ENCODE measurements around the gene CUL2.

CUL2 gene

GRCh38 chr10:35011771-35012191 lies 78.4 kb downstream of the CUL2 start (continued):
- no peak for TF ChIP-seq ZNF18 (tag by site-specific recombination; IDR thresholded peaks at IDR 0.05)
- TF ChIP-seq, protein P1, sequence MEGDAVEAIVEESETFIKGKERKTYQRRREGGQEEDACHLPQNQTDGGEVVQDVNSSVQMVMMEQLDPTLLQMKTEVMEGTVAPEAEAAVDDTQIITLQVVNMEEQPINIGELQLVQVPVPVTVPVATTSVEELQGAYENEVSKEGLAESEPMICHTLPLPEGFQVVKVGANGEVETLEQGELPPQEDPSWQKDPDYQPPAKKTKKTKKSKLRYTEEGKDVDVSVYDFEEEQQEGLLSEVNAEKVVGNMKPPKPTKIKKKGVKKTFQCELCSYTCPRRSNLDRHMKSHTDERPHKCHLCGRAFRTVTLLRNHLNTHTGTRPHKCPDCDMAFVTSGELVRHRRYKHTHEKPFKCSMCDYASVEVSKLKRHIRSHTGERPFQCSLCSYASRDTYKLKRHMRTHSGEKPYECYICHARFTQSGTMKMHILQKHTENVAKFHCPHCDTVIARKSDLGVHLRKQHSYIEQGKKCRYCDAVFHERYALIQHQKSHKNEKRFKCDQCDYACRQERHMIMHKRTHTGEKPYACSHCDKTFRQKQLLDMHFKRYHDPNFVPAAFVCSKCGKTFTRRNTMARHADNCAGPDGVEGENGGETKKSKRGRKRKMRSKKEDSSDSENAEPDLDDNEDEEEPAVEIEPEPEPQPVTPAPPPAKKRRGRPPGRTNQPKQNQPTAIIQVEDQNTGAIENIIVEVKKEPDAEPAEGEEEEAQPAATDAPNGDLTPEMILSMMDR (tag by site-specific recombination; IDR thresholded peaks at IDR 0.05) = no peak
- no peak for TF ChIP-seq KLF7 (tag by site-specific recombination; IDR thresholded peaks at IDR 0.05; ENCODE audit: borderline replicate concordance)
- no peak for TF ChIP-seq PRDM10 (tag by site-specific recombination; IDR thresholded peaks at IDR 0.05)
- TF ChIP-seq YY1 (tag by site-specific recombination; IDR thresholded peaks at IDR 0.05) = no peak
- no peak for TF ChIP-seq SP3 (tag by site-specific recombination; IDR thresholded peaks at IDR 0.05)
- TF ChIP-seq ZNF660 (tag by site-specific recombination; IDR thresholded peaks at IDR 0.05) = no peak

DNA sequence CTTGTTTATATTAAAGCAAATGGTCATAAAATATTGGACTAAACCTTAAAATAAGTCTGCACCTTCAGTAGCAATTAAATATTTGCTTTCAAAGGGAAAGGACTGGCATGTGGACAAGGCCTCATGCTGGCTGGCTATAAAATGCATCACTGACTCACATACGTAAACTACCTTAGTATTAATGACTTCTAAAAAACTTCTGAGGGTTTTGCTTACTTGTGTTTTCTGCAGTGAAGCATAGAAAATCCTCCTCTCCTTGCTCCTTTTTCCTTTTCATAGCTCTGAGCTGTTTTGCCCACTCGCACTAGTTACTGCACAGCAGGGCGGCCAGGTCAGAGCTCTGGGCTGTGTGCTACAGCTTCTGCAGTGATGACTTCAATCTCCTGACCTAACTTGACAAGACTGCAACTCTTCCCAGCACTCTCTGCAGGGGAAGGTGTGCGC lies 82.3 kb downstream of the CUL2 start:
- CTCF ChIA-PET = no interaction called here
- POLR2A ChIA-PET = no interaction called here
- Histone ChIP-seq H3K9me3 (ENCODE audit: control insufficient read depth, insufficient read depth, low read depth, low read length) (no peaks in the 10 kb centered on the region), H3K27ac (ENCODE audit: extremely low read depth, low read depth, low read length) (no peak overlapping the region), H3K4me3 (ENCODE audit: low read depth, low read length) (no peak overlapping the region), H3K4me1 (ENCODE audit: control insufficient read depth, insufficient read depth, low read length) (no peaks in the 10 kb centered on the region), H3K36me3 (ENCODE audit: control insufficient read depth in 2 of 2, insufficient read depth in 1 of 2, low read length in 2 of 2) (peaks cover 3 to 32% of the 10 kb centered on the region in 2 experiments)
- no peak for TF ChIP-seq ZBTB7A (tag by site-specific recombination; IDR thresholded peaks at IDR 0.05; ENCODE audit: low read depth)
- no peak for TF ChIP-seq ZFP69B (tag by site-specific recombination; IDR thresholded peaks at IDR 0.05)
- no peak for TF ChIP-seq ZNF548 (tag by site-specific recombination; IDR thresholded peaks at IDR 0.05)
- TF ChIP-seq SALL2 (tag by site-specific recombination; IDR thresholded peaks at IDR 0.05; ENCODE audit: borderline replicate concordance) = no peak
- TF ChIP-seq ZBTB26 (tag by site-specific recombination; optimal IDR thresholded peaks at IDR 0.05) = no peak
- no peak for TF ChIP-seq ZNF274 (IDR thresholded peaks at IDR 0.05; ENCODE audit: low read length)
- no peak for TF ChIP-seq ZNF274 (tag by site-specific recombination; IDR thresholded peaks at IDR 0.05; ENCODE audit: borderline replicate concordance)
- no peak for TF ChIP-seq ZFHX2 (tag by site-specific recombination; conservative IDR thresholded peaks at IDR 0.05)
- no peak for TF ChIP-seq ZNF585B (tag by site-specific recombination; IDR thresholded peaks at IDR 0.05)
- TF ChIP-seq PRDM1 (tag by site-specific recombination; IDR thresholded peaks at IDR 0.05) = peak; percentile 62
- TF ChIP-seq ZXDB (tag by site-specific recombination; IDR thresholded peaks at IDR 0.05) = no peak
- TF ChIP-seq ZNF660 (tag by site-specific recombination; IDR thresholded peaks at IDR 0.05) = no peak
- no peak for TF ChIP-seq ZNF549 (tag by site-specific recombination; IDR thresholded peaks at IDR 0.05)
- TF ChIP-seq ZNF571 (tag by site-specific recombination; IDR thresholded peaks at IDR 0.05) = no peak
- no peak for TF ChIP-seq ZSCAN23 (tag by site-specific recombination; IDR thresholded peaks at IDR 0.05)
- TF ChIP-seq REPIN1 (tag by site-specific recombination; IDR thresholded peaks at IDR 0.05; ENCODE audit: low read depth) = no peak
- TF ChIP-seq GLIS1 (tag by site-specific recombination; IDR thresholded peaks at IDR 0.05) = no peak
- no peak for TF ChIP-seq ZNF133 (tag by site-specific recombination; IDR thresholded peaks at IDR 0.05)
- no peak for TF ChIP-seq PRDM4 (tag by site-specific recombination; IDR thresholded peaks at IDR 0.05)
- TF ChIP-seq PRDM6 (tag by site-specific recombination; IDR thresholded peaks at IDR 0.05) = peak; percentile 87

All from HEK293 (cell line).